Vagina (tissue), 2 donors: ENCODE measurements around the gene ARHGAP44. TPM values are rescaled to one million over a fixed set of nuclear protein-coding genes. Genes with fewer than 3 reads are reported as not detected.

Experiments used
- DNase-seq, 2 donors: peaks; one replicate each; pipeline ENCODE4 v3.0.0-alpha.2; 2017; ENCODE audit errors: extremely low spot score in 2 of 2
- H3K27ac ChIP-seq: fragments of 200-600 bp; sonication (generic); one replicate; pipeline ENCODE4 v1.5.1; 2019
- H3K27me3 ChIP-seq: fragments of 200-600 bp; sonication (generic); one replicate; pipeline ENCODE4 v1.5.1; 2019
- H3K36me3 ChIP-seq, 2 donors: fragments of 200-600 bp; sonication (generic); one replicate each; pipeline ENCODE4 v1.5.1; 2017 to 2019
- H3K4me1 ChIP-seq: fragments of 200-600 bp; sonication (generic); one replicate; pipeline ENCODE4 v1.5.1; 2019
- H3K4me3 ChIP-seq, 2 donors: fragments of 200-600 bp; sonication (generic); 1 replicate in 1 of 2; 2 replicates in 1 of 2; pipeline ENCODE4 v1.5.1; 2016 to 2019
- H3K9me3 ChIP-seq: fragments of 200-600 bp; sonication (generic); one replicate; pipeline ENCODE4 v1.5.1; 2019
- POLR2A ChIP-seq, 2 donors: fragments of 450-650 bp; IDR thresholded peaks; one replicate each; pipeline ENCODE4 v1.6.1; 2017; ENCODE audit warnings: antibody characterized with exemption in 2 of 2, mild to moderate bottlenecking in 2 of 2, moderate library complexity in 2 of 2
- POLR2AphosphoS5 ChIP-seq, 2 donors: sonication (generic); formaldehyde crosslinking; IDR thresholded peaks; one replicate each; pipeline ENCODE4 v1.9.0; 2017; ENCODE audit warnings: antibody characterized with exemption in 2 of 2, mild to moderate bottlenecking in 2 of 2, low read depth in 1 of 2; ENCODE audit not compliant: insufficient read depth in 1 of 2
- intact Hi-C: fragments of 100-400 bp; cut with DNase I; formaldehyde crosslinking; loops from one replicate; pipeline ENCODE4 v1.15.1; 2023
- total RNA-seq: library from RNA; depleted of rRNA; stranded (reverse); fragments of >200 nt; gene quantifications from one replicate; pipeline ENCODE4 v1.2.3, GENCODE V29; 2016
- TF ChIP-seq, protein P1 (sequence below), 3 experiments: fragments of 450-650 bp in 2 of 3; fragments of 200-600 bp in 1 of 3; sonication (generic) in 1 of 3; IDR thresholded peaks; one replicate each; pipeline ENCODE4 v1.5.1; 2017 to 2019; ENCODE audit warnings: antibody characterized with exemption in 3 of 3, mild to moderate bottlenecking in 2 of 3, moderate library complexity in 2 of 3

ARHGAP44 gene
- total RNA-seq, 1 donor from 2014 or later: 3.2 TPM

GRCh38 chr17:12963505-12963904, 174.2 kb downstream of the ARHGAP44 start:
- H3K9me3 ChIP-seq: no peaks in the 10 kb centered on the region
- H3K4me3 ChIP-seq: no peak overlapping the region
- H3K4me1 ChIP-seq: no peaks in the 10 kb centered on the region
- TF ChIP-seq POLR2AphosphoS5 (IDR thresholded peaks at IDR 0.05; ENCODE audit: insufficient read depth in 1 of 2, low read depth in 1 of 2): no peak
- TF ChIP-seq, protein P1, sequence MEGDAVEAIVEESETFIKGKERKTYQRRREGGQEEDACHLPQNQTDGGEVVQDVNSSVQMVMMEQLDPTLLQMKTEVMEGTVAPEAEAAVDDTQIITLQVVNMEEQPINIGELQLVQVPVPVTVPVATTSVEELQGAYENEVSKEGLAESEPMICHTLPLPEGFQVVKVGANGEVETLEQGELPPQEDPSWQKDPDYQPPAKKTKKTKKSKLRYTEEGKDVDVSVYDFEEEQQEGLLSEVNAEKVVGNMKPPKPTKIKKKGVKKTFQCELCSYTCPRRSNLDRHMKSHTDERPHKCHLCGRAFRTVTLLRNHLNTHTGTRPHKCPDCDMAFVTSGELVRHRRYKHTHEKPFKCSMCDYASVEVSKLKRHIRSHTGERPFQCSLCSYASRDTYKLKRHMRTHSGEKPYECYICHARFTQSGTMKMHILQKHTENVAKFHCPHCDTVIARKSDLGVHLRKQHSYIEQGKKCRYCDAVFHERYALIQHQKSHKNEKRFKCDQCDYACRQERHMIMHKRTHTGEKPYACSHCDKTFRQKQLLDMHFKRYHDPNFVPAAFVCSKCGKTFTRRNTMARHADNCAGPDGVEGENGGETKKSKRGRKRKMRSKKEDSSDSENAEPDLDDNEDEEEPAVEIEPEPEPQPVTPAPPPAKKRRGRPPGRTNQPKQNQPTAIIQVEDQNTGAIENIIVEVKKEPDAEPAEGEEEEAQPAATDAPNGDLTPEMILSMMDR (IDR thresholded peaks at IDR 0.05): no peak
- no peaks in the 10 kb centered on the region for H3K27me3 ChIP-seq
- no peak for DNase-seq
- no peaks in the 10 kb centered on the region for H3K36me3 ChIP-seq
- intact Hi-C loops: no loop called here
- no peak overlapping the region for H3K27ac ChIP-seq

- Histone ChIP-seq H3K27me3 (no peaks in the 10 kb centered on the region), H3K4me3 (no peak overlapping the region), H3K27ac (no peak overlapping the region), H3K36me3 (no peaks in the 10 kb centered on the region), H3K9me3 (no peaks in the 10 kb centered on the region), H3K4me1 (no peaks in the 10 kb centered on the region)
- no peak for DNase-seq
- TF ChIP-seq POLR2AphosphoS5 (IDR thresholded peaks at IDR 0.05; ENCODE audit: insufficient read depth in 1 of 2, low read depth in 1 of 2) (no peak), POLR2A (IDR thresholded peaks at IDR 0.05) (no peak)
- TF ChIP-seq, protein P1 (IDR thresholded peaks at IDR 0.05): no peak
- intact Hi-C loops: no loop called here
Observed at GRCh38 chr17:12964162-12964561, 174.9 kb downstream of the ARHGAP44 start.

DNA sequence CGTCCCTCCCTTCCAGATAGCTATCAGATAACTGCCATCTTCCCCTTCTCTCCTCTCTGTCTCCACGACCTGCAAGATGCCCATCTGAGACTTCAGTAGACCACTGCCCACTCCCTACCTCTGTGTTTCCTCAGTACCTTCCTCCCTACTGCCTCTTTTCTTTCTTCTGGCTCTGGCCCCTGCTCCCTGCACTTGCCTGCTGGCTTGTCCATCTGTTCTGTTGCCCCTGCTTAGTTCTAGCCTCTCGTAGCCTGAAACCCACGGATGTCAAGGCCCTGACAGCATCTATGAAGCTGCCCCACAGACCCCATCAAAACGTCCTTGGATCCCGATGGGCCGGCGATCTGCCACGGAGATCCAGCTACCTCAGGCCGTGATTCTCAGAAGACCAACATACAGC, 175.5 kb downstream of the ARHGAP44 start:
- Histone ChIP-seq H3K9me3 (no peaks in the 10 kb centered on the region), H3K36me3 (no peaks in the 10 kb centered on the region), H3K27me3 (no peaks in the 10 kb centered on the region), H3K4me1 (no peaks in the 10 kb centered on the region), H3K27ac (no peak overlapping the region), H3K4me3 (no peak overlapping the region)
- DNase-seq: no peak
- intact Hi-C loops: no loop called here
- TF ChIP-seq POLR2AphosphoS5 (IDR thresholded peaks at IDR 0.05; ENCODE audit: insufficient read depth in 1 of 2, low read depth in 1 of 2) (no peak), POLR2A (IDR thresholded peaks at IDR 0.05) (no peak)
- TF ChIP-seq, protein P1 (IDR thresholded peaks at IDR 0.05): no peak

- Histone ChIP-seq H3K4me3 (no peak overlapping the region), H3K27me3 (no peaks in the 10 kb centered on the region), H3K9me3 (no peaks in the 10 kb centered on the region), H3K4me1 (no peaks in the 10 kb centered on the region), H3K36me3 (no peaks in the 10 kb centered on the region), H3K27ac (no peak overlapping the region)
- DNase-seq: no peak
- intact Hi-C loops: no loop called here
- TF ChIP-seq POLR2A (IDR thresholded peaks at IDR 0.05) (no peak), POLR2AphosphoS5 (IDR thresholded peaks at IDR 0.05; ENCODE audit: insufficient read depth in 1 of 2, low read depth in 1 of 2) (no peak)
- TF ChIP-seq, protein P1 (IDR thresholded peaks at IDR 0.05): no peak
Observed at GRCh38 chr17:12965988-12966387, 176.7 kb downstream of the ARHGAP44 start.

GRCh38 chr17:12966413-12966812, 177.1 kb downstream of the ARHGAP44 start:
- H3K9me3 ChIP-seq: no peaks in the 10 kb centered on the region
- no peaks in the 10 kb centered on the region for H3K36me3 ChIP-seq
- no peaks in the 10 kb centered on the region for H3K27me3 ChIP-seq
- DNase-seq: no peak
- no peak overlapping the region for H3K4me3 ChIP-seq
- intact Hi-C loops: no loop called here
- no peak for TF ChIP-seq POLR2AphosphoS5 (IDR thresholded peaks at IDR 0.05; ENCODE audit: insufficient read depth in 1 of 2, low read depth in 1 of 2)
- TF ChIP-seq, protein P1 (IDR thresholded peaks at IDR 0.05): no peak
- TF ChIP-seq POLR2A (IDR thresholded peaks at IDR 0.05): no peak
- no peak overlapping the region for H3K27ac ChIP-seq
- no peaks in the 10 kb centered on the region for H3K4me1 ChIP-seq
